Cardiac fibroblast (primary cell): ENCODE results near the gene S100P.

Experiments used
- DNase-seq, 2 donors: peaks; one replicate each; pipeline versions ENCODE4 v3.0.0 to v3.0.0-alpha.2; 2010; ENCODE audit warnings: low read depth in 2 of 2
- H3K4me3 ChIP-seq, 2 donors: replicated peaks in 1 of 2; 1 replicate in 1 of 2; 2 replicates in 1 of 2; pipeline ENCODE4 v1.5.1; 2011; ENCODE audit warnings: low read depth in 2 of 2, low read length in 2 of 2, mild to moderate bottlenecking in 2 of 2, moderate library complexity in 1 of 2
- CTCF ChIP-seq: IDR thresholded peaks from one replicate; pipeline ENCODE4 v1.5.1; 2011; ENCODE audit warnings: low read depth, mild to moderate bottlenecking, low read length, inconsistent platforms

Gene S100P

GRCh38 chr4:6655924-6656323 lies 37.8 kb upstream of the S100P start:
- no peak for TF ChIP-seq CTCF
- no peak for DNase-seq
- no peak overlapping the region for H3K4me3 ChIP-seq

- no peak overlapping the region for H3K4me3 ChIP-seq
- no peak for TF ChIP-seq CTCF
- DNase-seq: no peak
These were observed 36.2 kb upstream of the S100P start for GRCh38 chr4:6657242-6658208.

GRCh38 chr4:6658209-6658595 lies 35.5 kb upstream of the S100P start:
- DNase-seq: no peak
- TF ChIP-seq CTCF: no peak
- no peak overlapping the region for H3K4me3 ChIP-seq

- no peak for TF ChIP-seq CTCF
- peak overlapping the region; percentile 1 to 33 for H3K4me3 ChIP-seq
- DNase-seq: peak; percentile 42 to 46
These were observed 35.0 kb upstream of the S100P start for GRCh38 chr4:6658597-6659075.

GRCh38 chr4:6659897-6660296 lies 33.8 kb upstream of the S100P start:
- no peak for TF ChIP-seq CTCF
- peak in 1 of 2 donors; percentile 21 for DNase-seq
- no peak overlapping the region for H3K4me3 ChIP-seq

GRCh38 chr4:6660430-6660829 lies 33.2 kb upstream of the S100P start:
- no peak for TF ChIP-seq CTCF
- H3K4me3 ChIP-seq: no peak overlapping the region
- peak in 1 of 2 donors; percentile 34 for DNase-seq
